Measurements from ENCODE around the gene FCN3. TPM values are rescaled to one million over a fixed set of nuclear protein-coding genes. Genes with fewer than 3 reads are reported as not detected.

FCN3 gene
- total and polyA plus RNA-seq, 2 of the 4 experiments (the other 2 are of a cell fraction): not detected

DNA sequence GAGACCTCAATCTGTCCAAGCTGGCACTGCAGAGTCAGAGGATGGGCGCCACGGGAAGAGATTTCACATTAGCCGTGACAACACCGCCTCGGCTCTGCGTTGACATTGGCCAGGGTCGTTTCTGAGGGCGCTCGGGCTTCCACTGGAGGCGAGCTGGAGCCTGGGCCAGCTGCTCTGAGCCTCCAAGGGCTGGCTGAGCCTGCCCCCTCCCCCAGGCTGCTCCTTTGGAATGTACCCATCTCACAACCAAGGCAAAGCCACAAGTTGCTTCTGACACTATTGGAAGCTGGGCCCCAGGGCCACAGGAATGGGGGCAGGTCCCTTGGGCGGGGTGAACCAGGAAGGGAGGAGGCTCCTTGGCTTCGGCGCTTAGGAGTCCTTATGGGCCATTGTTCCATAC, 30.4 kb upstream of the FCN3 start:
- Histone ChIP-seq H2AK5ac (ENCODE audit: low read depth, low read length) (peak overlapping the region; percentile 1; the same call in 1 of the 2 replicates), H3K79me1 (ENCODE audit: low read depth in 1 of 2, low read length in 2 of 2) (peaks cover 7 to 16% of the 10 kb centered on the region in 2 experiments; a peak in 1 of 4 replicates), H2BK20ac (ENCODE audit: low read depth, low read length) (0 out of 2 replicates have a peak overlapping the region, but pooled peaks have one; percentile 20), H4K91ac (ENCODE audit: insufficient read depth, low read depth, low read length) (no peak overlapping the region), H3K4me3 (ENCODE audit: insufficient read depth, low read depth, low read length) (no peak overlapping the region), H3K23ac (ENCODE audit: low read depth, low read length) (0 out of 2 replicates have a peak overlapping the region, but pooled peaks have one; percentile 82), H3K14ac (replicated peaks; ENCODE audit: low read depth, low read length) (peak overlapping the region; percentile 36; the same call in 1 of the 2 replicates), H3K27me3 (ENCODE audit: control insufficient read depth, insufficient read depth, low read length) (no peaks in the 10 kb centered on the region), H3K56ac (ENCODE audit: extremely low read depth, insufficient read depth, low read length) (no peak overlapping the region), H2AK9ac (replicated peaks; ENCODE audit: low read depth, low read length, poor library complexity) (no peak overlapping the region), H2BK120ac (ENCODE audit: low read depth, low read length) (no peak overlapping the region), H3K18ac (ENCODE audit: low read depth, low read length) (no peak overlapping the region), H3K9me3 (ENCODE audit: control insufficient read depth, insufficient read depth, low read length) (no peaks in the 10 kb centered on the region), H3K27ac (ENCODE audit: insufficient read depth, low read length) (no peak overlapping the region), H3K4ac (ENCODE audit: low read depth, low read length) (0 out of 2 replicates have a peak overlapping the region, but pooled peaks have one; percentile 60), H3K9ac (ENCODE audit: low read depth, low read length) (no peak overlapping the region), H3K4me2 (ENCODE audit: low read depth, low read length) (no peak overlapping the region), H3K4me1 (ENCODE audit: control insufficient read depth, insufficient read depth, low read length) (peaks cover 17% of the 10 kb centered on the region), H3K36me3 (ENCODE audit: control insufficient read depth, insufficient read depth, low read length) (peaks cover 26% of the 10 kb centered on the region), H4K8ac (ENCODE audit: low read depth in 2 of 2, low read length in 2 of 2) (no peak overlapping the region), H4K20me1 (ENCODE audit: insufficient read depth, low read length) (peaks cover 12% of the 10 kb centered on the region; the same call in 1 of the 2 replicates), H2AFZ (replicated peaks; ENCODE audit: low read length, poor library complexity) (no peak overlapping the region), H2BK5ac (ENCODE audit: low read depth, low read length, poor library complexity, severe bottlenecking) (no peak overlapping the region), H3K9me1 (ENCODE audit: insufficient read depth, low read length) (peaks cover 11% of the 10 kb centered on the region; the same call in 1 of the 2 replicates), H4K5ac (ENCODE audit: low read depth, low read length) (no peak overlapping the region), H2BK15ac (ENCODE audit: low read depth, low read length) (no peak overlapping the region)
- dilution Hi-C loops (cut with HindIII; ENCODE audit: low sequenced_read_pairs, unreplicated experiment) (no loop called here), in situ Hi-C loops (cut with MboI; ENCODE audit: low sequenced_read_pairs) (no loop called here), intact Hi-C loops (cut with micrococcal nuclease) (no loop called here)
- TF ChIP-seq CEBPB (IDR thresholded peaks at IDR 0.05; ENCODE audit: low read depth, low read length) (no peak), USF2 (IDR thresholded peaks at IDR 0.05; ENCODE audit: low read depth, low read length) (no peak)
- peak; percentile 30 for DNase-seq
- POLR2A ChIA-PET (ENCODE audit: unreplicated experiment): interaction anchor here (0.6 kb wide), 1 partner anchor 98 kb away, joined by 3 read pairs; no protein-coding TSS in a partner anchor
- WGBS, 2 experiments (ENCODE audit: extremely low coverage in 2 of 2, insufficient read length in 1 of 2): no CpG with 5 or more reads among the region's 13 CpGs
- ATAC-seq (ENCODE audit: low read depth): peak; percentile 31
- BruUV-seq (replicated peaks): no TSS peak
- CTCF ChIA-PET: interaction anchor here (0.6 to 1.3 kb wide), 3 partner anchors 12 to 104 kb away, joined by 3 to 4 read pairs (median 3); no protein-coding TSS in a partner anchor
